Adrenal gland (tissue), 12 donors: ENCODE results near the gene SEC62. TPM values are rescaled to one million over a fixed set of nuclear protein-coding genes. Genes with fewer than 3 reads are reported as not detected.

Experiments used
- DNase-seq, 7 donors: peaks; one replicate each; pipeline ENCODE4 v3.0.0-alpha.2; 2019 to 2020
- H3K27ac ChIP-seq, 5 donors: fragments of 200-600 bp; sonication (generic) in 4 of 5; 1 replicate in 3 of 5; 2 replicates in 2 of 5; pipeline versions ENCODE4 v1.5.1 to v1.8.0; 2016 to 2020; ENCODE audit warnings: mild to moderate bottlenecking in 1 of 5
- H3K27me3 ChIP-seq: fragments of 200-600 bp; 2 replicates; pipeline ENCODE4 v1.8.0; 2021
- H3K36me3 ChIP-seq, 2 donors: fragments of 200-600 bp; replicated peaks in 1 of 2; 1 replicate in 1 of 2; 2 replicates in 1 of 2; pipeline versions ENCODE4 v1.5.1 to v1.8.0; 2018 to 2022
- H3K4me1 ChIP-seq, 2 donors: fragments of 200-600 bp; replicated peaks in 1 of 2; 1 replicate in 1 of 2; 2 replicates in 1 of 2; pipeline versions ENCODE4 v1.5.1 to v1.8.0; 2018 to 2021
- H3K4me3 ChIP-seq, 4 donors: fragments of 200-600 bp; sonication (generic) in 3 of 4; one replicate each; pipeline ENCODE4 v1.5.1; 2016 to 2018
- H3K9me3 ChIP-seq, 3 donors: fragments of 200-600 bp; sonication (generic) in 1 of 3; replicated peaks in 1 of 3; 1 replicate in 2 of 3; 2 replicates in 1 of 3; pipeline versions ENCODE4 v1.5.1 to v1.8.0; 2016 to 2021
- CTCF ChIP-seq, 6 experiments: fragments of 450-650 bp in 4 of 6; fragments of 200-600 bp in 2 of 6; sonication (generic) in 1 of 6; IDR thresholded peaks; 1 replicate in 5 of 6; 2 replicates in 1 of 6; pipeline versions ENCODE4 v1.5.1 to v1.8.0; 2016 to 2021; ENCODE audit warnings: antibody characterized with exemption in 6 of 6, mild to moderate bottlenecking in 2 of 6, moderate library complexity in 1 of 6
- POLR2A ChIP-seq, 2 donors: fragments of 450-650 bp; IDR thresholded peaks; one replicate each; pipeline ENCODE4 v1.6.1; 2017; ENCODE audit warnings: antibody characterized with exemption in 2 of 2, mild to moderate bottlenecking in 2 of 2, moderate library complexity in 1 of 2
- WGBS, 4 donors: extraction: QIAGEN DNeasy Blood & Tissue Kit in 2 of 4; methylation state at CpG; one replicate each; pipeline versions ENCODE4 v1.1.5 to v1.1.7; 2013 to 2017; 5-methylcytosine and 5-hydroxymethylcytosine counted together
- intact Hi-C, 2 donors: fragments of 100-400 bp; cut with DNase I; formaldehyde crosslinking; loops; one replicate each; pipeline versions ENCODE4 v1.14.1 to v1.15.0; 2022 to 2023
- polyA plus RNA-seq, 3 donors: library from polyadenylated mRNA; stranded (reverse); fragments of 200-250 nt in 2 of 3; fragments of 350-450 nt in 1 of 3; fragmentation: Illumina TruSeq in 1 of 3; extraction: RNeasy Lipid Tissue Mini Kit (QIAGEN cat#74804) in 1 of 3; gene quantifications; one replicate each; pipeline ENCODE4 v1.2.3, GENCODE V29; 2013 to 2014
- total RNA-seq, 9 donors: library from RNA; depleted of rRNA in 4 of 9; stranded (reverse); fragments of >200 nt in 4 of 9; fragments of 120-200 nt in 1 of 9; fragmentation: NEBNext Ultra II Directional in 1 of 9; extraction: Animal tissue kit (Norgen Biotek cat#: 25700) in 1 of 9; gene quantifications; one replicate each; pipeline versions ENCODE4 v1.1.0 to v1.2.4, GENCODE V29; 2013 to 2023
- donor health status: healthy with polysubstance abuse.
- donor health status: Bipolar disorder and iron deficiency.
- donor health status: DM: yes; HTN: yes; CAD: no.
- donor health status: DM: no; HTN: no; CAD: no.
- donor health status: DM: no; HTN: no; CAD: no.
- donor health status: DM: yes; HTN: yes; CAD: no.

Gene SEC62
- total and polyA plus RNA-seq, 12 donors: 41.1 to 267 (median 148) TPM

GRCh38 chr3:170033489-170033888 lies 66.9 kb downstream of the SEC62 start:
- H3K9me3 ChIP-seq: no peaks in the 10 kb centered on the region
- no peaks in the 10 kb centered on the region for H3K27me3 ChIP-seq
- TF ChIP-seq CTCF (IDR thresholded peaks at IDR 0.05): no peak
- no peak for TF ChIP-seq POLR2A (IDR thresholded peaks at IDR 0.05)
- peaks cover 0 to 10% of the 10 kb centered on the region in 2 donors for H3K4me1 ChIP-seq
- no peak overlapping the region for H3K27ac ChIP-seq
- WGBS, 4 donors: 70 to 79% (median 75%) methylated on average over 8 of the region's 8 CpGs
- H3K4me3 ChIP-seq: no peak overlapping the region
- intact Hi-C loops: no loop called here
- no peak for DNase-seq
- H3K36me3 ChIP-seq: no peaks in the 10 kb centered on the region

DNA sequence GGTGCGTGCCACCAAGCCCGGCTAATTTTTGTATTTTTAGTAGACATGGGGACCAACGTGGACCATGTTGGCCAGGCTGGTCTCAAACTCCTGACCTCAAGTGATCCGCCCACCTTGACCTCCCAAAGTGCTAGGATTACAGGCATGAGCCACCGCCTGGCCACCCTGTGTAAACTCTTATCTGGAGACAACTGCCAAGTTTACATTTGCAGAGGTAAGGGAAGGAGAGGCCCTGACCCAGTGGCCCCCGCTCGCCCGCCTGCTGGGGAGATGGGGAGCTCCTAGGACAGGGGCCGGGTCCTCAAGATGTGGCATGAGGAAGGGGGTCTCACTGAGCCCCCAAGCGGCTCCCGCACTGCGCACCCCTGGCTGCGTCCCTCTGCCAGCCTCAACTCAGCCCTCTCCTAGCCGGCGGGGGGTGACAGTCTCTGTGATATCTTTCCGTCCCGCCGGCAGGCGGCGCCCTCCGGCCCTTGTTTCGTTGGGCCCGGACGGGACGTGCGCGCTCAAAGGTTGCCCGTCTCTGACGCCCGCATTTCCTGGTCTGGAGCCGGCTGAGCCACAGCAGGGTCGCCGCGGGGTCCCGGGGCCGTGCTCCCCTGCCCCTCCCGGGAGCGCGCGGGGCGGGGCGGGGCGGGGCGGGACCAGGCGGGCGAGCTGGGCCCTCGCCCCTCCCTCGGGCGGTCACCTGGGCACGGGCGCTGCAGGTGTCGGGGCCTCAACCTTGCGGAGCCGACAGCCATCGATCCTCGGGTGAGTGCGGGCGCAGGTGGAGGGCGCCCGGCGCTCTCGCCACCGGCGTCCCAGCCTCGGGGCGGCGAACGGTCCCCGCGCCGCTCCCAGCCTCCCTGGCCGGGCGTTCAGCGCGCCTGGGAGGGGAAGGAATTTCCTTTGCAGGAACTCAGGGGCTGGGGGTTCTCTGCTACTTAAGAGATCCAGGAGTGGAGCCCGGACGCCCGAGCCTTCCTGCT lies 71.1 kb downstream of the SEC62 start, which contains the start of gene GPR160:
Gene GPR160, plus strand, starts transcription at position 533 of the 971 bp plus-strand sequence. CDS start 45,978 bp downstream, outside the sequence.
- WGBS, 4 donors: 4 to 11% (median 6%) methylated on average over 9 to 78 of the region's 78 CpGs
- H3K4me1 ChIP-seq: peaks cover 0 to 15% of the 10 kb centered on the region in 2 donors
- H3K27me3 ChIP-seq: no peaks in the 10 kb centered on the region
- no peaks in the 10 kb centered on the region for H3K36me3 ChIP-seq
- no peak within 1 kb of the TSS for H3K27ac ChIP-seq
- no peaks in the 10 kb centered on the region for H3K9me3 ChIP-seq
- H3K4me3 ChIP-seq: peak within 1 kb of the TSS in 2 of 4 donors; percentile 15 to 88
- DNase-seq: peak; percentile 50 to 75 (median 71)
- intact Hi-C loops: no loop called here
- TF ChIP-seq POLR2A (IDR thresholded peaks at IDR 0.05) (no peak), CTCF (IDR thresholded peaks at IDR 0.05) (peak; percentile 47 to 63 (median 56))

DNA sequence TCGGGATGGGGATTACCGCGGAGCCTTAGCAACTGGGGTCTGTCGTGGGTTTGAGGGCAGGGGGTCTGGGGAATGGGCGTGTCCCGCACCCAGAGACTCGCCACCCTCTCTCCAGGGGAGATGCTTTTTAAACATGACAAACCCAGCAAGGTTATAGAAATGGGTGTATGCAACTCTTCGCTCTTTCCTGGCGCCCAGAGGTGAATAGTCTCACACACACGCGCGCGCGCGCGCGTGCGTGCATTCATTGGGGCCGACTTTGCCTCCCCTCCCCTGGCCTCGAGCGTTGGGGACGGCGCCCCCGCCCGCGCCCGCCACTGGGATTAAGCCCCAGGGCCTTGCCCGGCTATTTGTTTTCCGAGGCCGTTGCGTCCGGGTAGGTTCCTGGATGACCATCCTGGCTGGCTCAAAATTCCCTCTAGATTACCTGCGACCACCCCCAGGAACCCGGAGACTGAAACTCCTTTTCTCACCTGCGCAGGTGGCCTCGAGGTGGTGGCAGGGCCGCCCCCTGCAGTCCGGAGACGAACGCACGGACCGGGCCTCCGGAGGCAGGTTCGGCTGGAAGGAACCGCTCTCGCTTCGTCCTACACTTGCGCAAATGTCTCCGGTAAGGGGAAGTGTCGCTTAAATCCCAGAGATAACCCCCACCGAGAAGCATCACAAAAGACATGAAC lies 72.0 kb downstream of the SEC62 start:
- H3K9me3 ChIP-seq: no peaks in the 10 kb centered on the region
- peak in 1 of 7 donors; percentile 7 for DNase-seq
- no peak overlapping the region for H3K27ac ChIP-seq
- 7 to 49% (median 11%) methylated on average over 9 to 51 of the region's 51 CpGs for WGBS, 4 donors
- no peaks in the 10 kb centered on the region for H3K36me3 ChIP-seq
- no peak for TF ChIP-seq CTCF (IDR thresholded peaks at IDR 0.05)
- no peak for TF ChIP-seq POLR2A (IDR thresholded peaks at IDR 0.05)
- no peaks in the 10 kb centered on the region for H3K27me3 ChIP-seq
- peaks cover 0 to 15% of the 10 kb centered on the region in 2 donors for H3K4me1 ChIP-seq
- intact Hi-C loops: no loop called here
- H3K4me3 ChIP-seq: peak overlapping the region in 2 of 4 donors; percentile 15 to 88

DNA sequence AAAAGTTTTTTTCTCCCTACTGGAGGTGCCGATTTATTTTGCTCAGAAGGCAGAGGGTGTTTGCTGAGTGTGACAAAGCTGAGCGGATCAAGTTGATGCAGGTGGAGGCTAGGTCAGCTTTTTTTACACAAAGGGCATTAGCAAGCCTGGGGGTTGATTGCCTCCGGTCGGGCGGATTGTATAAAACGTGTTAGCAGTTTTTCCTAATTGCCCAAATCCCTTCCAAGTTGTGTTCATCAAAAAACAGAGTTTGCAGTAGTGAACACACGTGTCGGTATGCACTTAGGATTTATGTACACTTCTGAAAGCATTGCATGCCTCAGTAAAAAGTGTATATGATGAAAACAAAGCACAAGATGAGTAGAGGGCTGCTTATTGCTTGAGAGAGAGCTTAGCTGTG lies 73.8 kb downstream of the SEC62 start:
- H3K4me3 ChIP-seq: no peak overlapping the region
- intact Hi-C loops: no loop called here
- H3K4me1 ChIP-seq: peaks cover 0 to 15% of the 10 kb centered on the region in 2 donors
- no peaks in the 10 kb centered on the region for H3K36me3 ChIP-seq
- DNase-seq: no peak
- TF ChIP-seq POLR2A (IDR thresholded peaks at IDR 0.05): no peak
- no peak for TF ChIP-seq CTCF (IDR thresholded peaks at IDR 0.05)
- no peak overlapping the region for H3K27ac ChIP-seq
- no peaks in the 10 kb centered on the region for H3K9me3 ChIP-seq
- no peaks in the 10 kb centered on the region for H3K27me3 ChIP-seq
- 46 to 60% (median 51%) methylated on average over 8 of the region's 8 CpGs for WGBS, 4 donors
